Stimulated activated CD4-positive, alpha-beta T cell treated with anti-CD3 and anti-CD28 coated beads, Interleukin-4, amount 100 ng/mL, for 48 hours (primary cell): ENCODE results near the gene MYOZ3.

ENCODE experiments used
- DNase-seq, 2 donors: peaks; one replicate each; pipeline ENCODE4 v3.0.0-alpha.2; 2020; ENCODE audit warnings: low read depth in 2 of 2

The MYOZ3 gene

DNA sequence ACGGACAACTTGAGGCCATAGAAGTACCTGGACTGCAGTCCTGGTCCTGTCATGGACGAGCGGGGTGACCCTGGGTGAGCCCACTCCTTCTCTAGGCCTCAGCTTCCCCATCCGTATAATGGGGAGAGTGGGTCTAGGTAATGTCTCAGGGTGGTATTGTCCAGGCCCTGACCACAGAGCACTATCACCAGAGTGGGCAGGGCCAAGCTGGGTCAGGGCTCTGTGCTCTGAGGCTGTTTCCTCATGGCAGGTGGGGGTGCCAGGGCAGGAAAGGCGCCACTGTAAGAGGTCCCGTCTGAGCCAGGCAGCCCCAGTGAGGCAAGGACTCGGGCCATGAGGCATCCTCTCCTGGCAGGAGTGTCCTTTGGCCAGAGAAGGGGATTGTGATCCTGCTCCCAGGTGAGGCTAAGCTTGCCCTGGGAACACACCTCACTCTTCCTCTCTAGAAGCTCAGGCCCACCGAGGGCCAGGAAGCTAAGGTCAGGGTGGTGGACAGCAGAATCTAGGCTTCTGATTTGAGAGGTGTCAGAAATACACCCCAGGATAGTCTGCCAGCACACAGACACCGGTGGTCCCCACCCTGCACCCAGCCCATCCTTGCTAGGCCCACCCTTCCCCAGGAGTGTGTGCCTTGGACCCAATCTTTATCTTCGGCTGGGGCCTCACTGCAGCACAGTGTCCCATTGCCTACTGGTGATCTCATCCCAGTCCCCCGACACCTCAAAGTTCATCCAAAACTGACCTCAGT is 1.5 kb upstream of the MYOZ3 start:
- no peak for DNase-seq

DNA sequence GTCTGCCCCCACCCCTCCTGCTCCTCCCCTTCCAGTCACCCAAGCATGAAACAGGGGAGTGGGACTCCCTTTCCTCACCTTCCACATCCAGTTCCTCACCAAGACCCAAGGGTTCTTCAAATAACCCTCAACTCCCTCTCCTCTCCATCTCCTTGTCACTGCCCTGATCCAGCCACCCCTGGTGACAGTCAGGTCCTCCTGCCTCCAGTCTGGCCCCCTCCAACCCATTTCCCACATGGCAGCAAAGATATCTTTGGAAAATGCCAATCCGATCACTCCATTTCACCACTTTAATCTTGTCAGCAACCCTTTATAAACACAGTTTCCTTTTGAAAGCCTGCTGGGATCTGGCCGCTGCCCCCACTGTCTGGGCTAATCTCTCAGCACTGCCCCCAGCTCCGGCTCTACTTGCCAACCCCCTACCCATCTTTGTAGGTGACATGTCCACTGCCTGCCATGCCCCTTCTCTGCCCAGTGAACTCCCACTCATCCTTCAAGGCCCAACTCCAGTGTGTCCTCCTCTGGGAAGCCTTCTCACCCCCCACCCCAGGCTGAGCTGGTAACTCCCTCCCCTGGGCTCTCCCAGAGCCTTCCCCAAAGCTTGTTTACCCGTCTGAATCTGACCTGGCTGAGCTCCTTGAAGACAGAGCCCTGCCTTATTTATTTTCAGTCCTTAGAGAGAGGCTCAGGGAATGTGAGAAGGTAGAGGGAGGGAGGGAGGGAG is 781 bp upstream of the MYOZ3 start:
- no peak for DNase-seq

DNA sequence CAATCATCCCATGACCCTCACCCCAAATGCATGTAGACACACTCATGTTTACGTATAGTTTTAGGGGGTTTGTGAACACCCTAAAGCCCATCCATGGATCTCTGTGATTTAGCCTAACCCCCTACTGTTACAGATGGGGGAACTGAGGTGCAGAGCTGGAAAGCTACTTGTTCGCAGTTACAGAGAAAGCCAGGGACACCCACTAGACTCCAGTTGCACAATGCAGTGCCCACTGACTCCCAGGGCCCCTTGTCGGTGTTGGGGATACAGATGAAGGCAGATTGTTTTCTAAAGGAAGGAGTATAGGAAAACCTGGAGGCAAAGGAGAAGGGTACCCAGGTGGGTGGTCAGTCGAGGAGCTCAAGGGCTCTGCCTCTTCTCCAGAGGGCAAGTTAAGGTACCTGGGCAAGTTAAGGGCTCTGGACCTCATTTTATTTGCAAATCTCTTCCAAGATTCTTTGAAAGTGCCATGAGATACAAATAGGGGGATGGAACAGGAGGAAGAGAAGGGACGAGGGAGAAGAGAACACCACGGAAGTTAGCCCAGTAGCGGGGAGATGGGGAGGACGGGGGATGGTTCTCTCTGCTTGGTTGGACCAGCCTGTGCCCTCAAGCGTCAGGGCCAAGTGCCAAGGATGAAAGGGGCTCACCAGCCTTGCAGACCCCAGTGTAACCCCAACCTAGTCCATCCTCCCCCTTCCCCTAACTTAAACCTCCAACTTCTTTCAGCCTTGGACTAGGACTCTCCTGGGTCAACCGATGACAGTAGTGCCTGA is 958 bp downstream of the MYOZ3 start:
- DNase-seq: no peak

DNA sequence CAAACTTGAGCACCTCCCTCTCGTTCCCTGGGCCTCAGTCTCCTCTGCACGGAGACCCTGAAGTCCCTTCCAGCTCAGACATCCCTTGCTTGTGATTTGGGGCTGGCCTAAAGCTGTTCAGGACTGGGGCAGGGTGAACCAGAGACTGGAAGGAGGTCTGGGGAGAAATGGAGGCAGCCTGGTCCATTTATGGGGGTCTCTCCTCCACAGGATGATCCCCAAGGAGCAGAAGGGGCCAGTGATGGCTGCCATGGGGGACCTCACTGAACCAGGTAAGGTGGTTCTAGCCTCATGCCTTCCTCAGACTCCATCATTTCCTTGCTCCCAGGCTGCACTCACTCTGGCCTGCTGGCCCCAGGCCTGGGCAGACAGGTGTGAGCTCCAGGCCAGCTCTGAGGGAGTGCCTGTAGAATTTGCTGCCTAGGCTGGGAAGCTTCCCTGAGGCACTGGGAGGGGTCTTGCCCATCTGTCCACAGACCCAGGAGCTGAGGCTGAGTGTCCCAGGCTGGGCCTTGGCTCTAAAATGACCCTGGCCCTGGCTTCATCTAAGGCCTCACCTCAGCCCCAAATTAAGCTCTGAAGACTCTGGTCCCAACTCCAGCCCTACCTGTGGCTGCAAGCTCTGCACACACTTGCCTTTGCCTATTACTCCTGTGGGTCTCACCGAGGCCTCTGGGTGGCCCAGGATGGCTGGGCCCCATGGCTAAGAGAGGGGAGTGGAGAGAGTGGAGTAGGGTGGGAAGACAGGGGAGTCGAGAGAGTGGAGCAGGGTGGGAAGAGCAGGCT is 1.9 kb downstream of the MYOZ3 start:
- no peak for DNase-seq

DNA sequence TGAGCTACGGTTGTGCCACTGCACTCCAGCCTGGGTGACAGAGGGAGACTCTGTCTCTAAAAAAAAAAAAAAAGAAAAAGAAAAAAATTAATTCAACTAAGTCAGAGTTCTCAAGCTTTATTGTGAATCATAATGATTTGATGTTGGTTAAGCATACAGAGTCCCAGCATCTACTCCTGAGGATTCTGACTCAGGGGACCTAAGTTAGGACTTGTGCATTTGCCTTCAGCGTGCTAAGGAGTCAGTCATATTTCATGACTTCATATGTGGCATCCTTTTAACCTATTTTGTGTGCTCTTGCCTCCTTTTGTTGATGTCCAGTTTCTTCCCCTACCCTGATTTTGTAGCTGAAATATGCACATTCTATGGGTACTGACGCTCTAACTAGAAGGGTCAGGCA is 2.9 kb downstream of the MYOZ3 start:
- no peak for DNase-seq

DNA sequence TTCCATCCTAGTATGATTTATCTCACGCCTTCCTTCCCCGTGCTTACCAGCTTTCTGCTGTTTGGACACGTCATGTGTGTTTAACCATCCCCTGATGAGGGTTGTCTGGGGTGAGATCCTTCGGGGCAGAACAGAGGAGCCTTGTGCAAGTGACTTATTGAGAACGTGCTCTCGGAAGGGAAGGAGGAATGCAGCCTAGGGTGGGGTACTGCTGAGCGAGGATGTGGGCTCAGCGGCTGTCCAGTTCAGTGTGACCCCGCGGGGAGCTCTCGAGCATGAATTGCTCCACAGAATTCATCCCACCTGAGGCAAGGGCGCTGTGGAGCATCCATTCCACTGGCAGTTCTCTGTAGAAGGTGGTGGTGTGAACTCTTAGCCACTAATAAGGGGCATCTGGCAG is 4.0 kb downstream of the MYOZ3 start:
- DNase-seq: no peak

DNA sequence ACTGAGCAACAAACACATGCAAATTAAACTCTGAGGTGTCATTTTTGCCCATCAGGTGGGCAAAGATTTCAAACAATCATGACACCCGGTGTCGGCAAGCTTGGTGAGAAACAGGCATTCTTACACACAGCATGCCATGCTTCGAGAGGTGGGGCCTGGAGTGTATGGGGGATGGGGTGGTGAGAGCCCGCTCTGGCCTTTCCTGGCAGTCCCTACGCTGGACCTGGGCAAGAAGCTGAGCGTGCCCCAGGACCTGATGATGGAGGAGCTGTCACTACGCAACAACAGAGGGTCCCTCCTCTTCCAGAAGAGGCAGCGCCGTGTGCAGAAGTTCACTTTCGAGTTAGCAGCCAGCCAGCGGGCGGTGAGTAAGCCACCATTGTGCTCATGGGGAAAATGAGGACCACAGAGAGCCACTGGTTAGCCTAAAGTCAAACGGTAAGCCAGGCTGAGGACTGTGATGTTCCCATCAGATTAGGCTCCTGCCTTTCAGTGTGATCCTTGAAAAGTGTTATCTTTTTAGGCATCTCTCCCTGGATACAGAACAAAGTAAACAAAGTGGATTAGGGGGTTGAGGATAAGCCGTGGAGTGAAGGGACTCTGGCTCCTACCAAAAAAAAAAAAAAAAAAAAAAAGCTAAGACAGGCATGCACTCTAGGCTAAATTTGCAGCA is 9.4 kb downstream of the MYOZ3 start:
- DNase-seq: no peak

DNA sequence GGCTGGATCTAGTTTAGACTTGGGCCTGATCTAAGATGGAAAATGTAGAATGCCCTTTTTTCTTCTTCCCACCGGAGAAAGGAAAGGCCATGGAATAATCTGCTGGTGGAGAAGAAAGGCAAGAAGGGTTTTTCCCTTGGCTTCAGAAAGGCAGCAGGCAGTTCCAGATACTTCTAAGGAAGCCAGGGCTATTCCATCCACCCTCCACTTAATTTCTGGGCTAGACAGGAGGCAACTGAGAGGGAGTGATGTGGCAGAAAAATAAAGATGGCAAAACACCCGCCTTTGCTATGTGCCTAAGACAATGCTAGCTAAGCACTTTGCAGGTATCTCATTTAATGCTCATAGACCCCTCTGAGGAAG is 9.9 kb downstream of the MYOZ3 start:
- no peak for DNase-seq

DNA sequence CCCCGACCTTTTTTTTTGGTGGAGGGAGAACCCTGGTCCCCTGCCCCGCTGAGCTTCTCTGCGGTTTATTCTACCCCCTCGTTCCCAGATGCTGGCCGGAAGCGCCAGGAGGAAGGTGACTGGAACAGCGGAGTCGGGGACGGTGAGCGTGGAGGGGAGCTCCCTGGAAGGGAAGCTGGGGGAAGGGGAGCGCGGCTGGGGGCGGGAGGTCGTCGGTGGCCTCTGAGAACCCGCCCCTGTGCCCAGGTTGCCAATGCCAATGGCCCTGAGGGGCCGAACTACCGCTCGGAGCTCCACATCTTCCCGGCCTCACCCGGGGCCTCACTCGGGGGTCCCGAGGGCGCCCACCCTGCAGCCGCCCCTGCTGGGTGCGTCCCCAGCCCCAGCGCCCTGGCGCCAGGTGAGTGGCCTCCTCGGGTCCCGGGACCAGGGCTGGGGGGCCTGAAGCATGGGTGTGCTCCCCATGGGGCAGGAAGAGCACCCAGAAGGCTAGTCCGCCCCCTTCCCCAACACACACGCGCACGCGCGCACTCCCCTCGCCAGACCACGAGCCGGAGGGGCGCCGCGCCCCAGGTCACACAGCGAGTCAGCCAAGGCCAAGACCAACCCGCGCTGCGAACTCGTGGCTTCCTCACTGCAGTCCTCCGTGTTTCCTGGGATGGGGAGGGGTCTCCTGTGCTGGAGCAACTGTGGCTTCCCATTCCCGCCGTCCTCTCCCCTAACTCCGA is 10.6 kb downstream of the MYOZ3 start:
- no peak for DNase-seq

DNA sequence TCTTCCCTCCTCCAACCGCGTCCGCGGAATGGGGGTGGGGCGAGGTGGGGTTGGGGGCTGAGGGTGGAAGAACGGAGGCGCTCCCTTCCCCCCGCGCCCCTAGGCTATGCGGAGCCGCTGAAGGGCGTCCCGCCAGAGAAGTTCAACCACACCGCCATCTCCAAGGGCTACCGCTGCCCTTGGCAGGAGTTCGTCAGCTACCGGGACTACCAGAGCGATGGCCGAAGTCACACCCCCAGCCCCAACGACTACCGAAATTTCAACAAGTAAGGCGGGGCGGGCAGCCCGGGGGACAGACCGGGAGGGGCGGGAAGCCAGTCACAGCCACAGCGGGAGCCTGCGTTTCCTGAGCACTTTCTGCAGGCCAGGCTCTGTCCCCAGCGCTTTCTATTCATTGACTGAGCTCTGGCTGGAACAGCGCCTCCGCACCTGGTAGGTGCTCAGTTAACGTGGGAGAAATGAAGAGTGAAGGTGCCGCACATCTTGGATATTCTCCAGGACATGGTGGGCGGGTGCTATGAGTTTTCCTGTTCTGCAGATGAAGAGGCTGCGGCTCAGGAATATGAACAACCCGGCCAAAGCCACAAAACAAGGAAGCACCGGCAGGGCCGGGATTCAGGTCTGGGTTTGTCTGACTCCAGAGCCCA is 11.3 kb downstream of the MYOZ3 start:
- no peak for DNase-seq

DNA sequence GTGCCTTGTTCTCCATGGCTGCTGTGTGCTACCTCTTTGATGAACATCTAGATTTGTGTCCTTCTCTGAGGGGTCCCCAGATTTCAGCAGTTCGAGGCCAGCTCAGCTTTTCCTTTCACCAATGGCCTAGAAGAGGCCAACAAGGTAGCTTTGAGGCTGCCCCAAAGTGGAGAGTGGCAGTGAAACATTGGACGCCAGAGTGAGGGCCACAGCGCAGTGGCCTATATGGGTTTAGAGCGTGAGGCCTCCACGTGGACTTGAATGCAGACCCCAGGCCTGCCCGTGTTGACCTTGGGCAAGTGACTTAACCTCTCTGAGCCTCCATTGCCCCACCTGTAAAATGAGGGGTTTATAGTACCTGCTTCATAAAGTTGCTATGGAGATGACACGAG is 11.8 kb downstream of the MYOZ3 start:
- DNase-seq: no peak

DNA sequence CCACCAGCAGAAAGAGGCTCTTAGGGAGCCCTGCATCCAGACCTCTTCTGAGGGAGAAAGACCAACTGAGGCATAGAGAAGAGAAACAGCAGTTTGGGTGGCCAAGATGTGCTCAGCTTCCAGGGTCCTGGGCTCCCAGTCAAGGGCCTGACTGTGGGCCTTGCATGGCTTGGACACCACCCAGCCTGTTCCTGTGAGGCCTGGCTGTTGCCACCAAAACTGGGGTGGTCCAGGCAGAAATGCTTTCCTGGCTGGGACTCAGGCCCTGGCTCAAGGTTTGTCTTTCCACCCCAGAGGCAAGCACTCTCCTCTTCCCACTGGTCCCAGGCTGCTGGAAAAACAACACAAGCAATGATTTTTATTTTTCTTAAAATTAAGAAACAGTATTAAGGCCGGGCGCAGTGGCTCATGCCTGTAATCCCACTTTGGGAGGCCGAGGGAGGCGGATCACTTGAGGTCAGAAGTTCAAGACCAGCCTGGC is 13.3 kb downstream of the MYOZ3 start:
- no peak for DNase-seq

DNA sequence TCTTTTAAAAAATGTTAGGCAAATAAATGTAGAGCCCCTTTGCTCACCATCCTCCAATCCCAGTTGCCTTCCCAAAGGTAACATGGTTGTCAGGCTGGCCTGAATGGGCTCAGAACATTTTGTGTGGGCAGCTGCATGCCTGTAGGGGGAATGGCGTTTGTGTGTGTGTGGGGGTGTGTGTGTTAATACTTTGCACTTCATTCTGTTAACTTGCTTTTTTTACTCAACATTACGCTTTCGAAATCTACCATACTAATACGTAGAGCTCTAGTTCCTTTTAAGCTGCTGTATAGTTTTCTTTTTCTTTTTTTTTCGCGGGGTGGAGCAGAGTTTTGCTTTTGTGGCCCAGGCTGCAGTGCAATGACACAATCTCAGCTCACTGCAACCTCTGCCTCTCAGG is 14.0 kb downstream of the MYOZ3 start:
- no peak for DNase-seq

DNA sequence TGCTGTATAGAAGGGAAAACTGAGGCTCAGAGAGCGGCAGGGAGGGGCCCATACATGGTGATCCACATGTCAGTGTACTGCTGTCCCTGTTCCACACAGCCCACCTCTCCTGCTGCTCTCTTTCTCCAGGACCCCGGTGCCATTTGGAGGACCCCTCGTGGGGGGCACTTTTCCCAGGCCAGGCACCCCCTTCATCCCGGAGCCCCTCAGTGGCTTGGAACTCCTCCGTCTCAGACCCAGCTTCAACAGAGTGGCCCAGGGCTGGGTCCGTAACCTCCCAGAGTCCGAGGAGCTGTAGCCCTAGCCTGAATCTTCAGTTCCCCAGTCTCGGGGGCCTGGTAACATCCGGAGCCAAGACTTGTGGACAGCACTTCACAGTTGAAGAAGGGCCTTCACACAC is 15.5 kb downstream of the MYOZ3 start:
- DNase-seq: no peak

DNA sequence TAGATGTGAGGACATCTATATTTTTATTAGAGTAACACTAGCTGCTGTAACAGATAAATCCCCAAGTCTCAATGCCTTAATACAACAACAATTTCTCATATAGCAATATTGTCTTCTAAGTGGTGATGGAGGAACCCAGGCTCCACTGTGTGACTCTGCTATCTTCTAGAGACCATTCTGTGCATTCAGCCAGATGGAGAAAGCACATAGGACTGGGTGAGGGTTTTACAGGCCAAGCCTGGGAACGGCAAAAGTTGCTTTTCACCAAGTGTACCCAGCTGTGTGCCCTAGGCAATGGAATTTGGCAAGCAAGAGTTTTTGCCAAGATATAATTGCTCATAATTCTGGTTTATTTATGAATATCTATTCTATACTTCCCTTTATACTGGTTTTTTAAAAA is 28.1 kb downstream of the MYOZ3 start:
- no peak for DNase-seq

DNA sequence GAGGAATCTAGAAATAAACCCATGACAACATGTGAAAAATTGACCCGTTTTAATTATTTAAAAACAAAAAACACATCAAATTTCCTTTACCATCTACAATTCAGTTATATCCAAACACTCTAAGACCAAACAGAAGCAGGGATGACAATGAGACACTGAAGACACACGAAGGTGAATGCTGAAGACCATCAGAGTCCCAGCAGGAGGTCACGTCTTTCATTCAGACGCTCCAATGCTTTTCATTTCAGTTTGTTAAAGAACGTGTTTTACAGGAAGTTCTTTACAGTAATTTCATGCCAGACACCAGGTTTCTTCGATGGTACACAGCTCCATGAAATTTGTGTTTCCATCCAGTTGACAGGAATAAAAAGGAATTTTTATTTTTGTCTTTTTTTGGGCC is 29.7 kb downstream of the MYOZ3 start:
- DNase-seq: no peak

DNA sequence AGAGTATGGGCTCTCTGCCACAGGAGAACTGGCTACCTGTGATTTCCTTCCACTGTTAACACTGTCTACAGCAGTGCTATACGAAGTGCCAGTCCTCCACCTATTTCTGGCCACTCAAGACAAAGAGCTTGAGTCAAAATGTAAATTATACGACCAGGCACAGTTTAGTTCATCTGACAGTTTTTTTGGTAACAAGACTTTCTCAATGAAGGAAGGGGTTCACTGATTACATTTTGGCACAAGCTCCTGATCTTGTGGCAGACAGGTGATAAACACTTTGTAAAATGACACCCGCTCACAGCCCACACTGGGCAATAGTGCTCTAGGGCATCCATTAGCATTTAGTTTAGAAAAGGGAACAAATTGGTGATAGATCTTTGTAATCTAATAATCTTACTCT is 31.2 kb downstream of the MYOZ3 start:
- no peak for DNase-seq

DNA sequence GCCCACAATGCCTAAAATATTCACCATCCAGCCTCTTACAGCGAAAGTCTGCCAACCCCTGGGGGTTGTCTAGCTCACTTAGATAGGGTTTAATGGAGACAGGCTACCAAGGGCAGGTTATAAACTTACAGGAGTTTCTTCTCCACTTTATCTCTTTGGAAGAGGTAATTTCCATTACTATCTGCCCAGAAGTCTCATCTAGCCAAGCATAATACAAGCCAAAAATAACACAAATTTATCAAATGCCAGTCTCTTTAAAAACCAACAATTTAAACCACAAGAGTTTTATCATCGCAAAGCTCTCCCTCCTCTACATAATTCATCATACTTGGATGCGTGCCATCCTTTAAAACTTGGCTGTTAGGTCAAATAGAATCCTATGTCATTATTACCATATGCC is 33.6 kb downstream of the MYOZ3 start:
- DNase-seq: no peak

DNA sequence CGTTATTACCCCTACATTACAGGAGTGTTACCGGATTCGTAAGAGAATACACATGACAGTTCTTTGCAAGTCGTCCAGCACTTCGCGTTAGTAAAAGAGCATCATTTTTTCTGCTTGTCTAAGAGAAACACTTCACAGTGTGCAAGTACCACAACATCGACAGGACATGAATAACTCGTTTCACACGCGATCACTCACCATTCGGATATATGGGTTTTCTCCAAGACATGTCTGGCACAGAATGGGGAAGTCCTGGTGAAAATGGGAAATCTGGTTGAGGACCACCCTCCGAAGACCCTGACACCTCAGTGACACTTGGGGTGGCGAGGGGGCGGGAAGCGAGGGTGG is 39.2 kb downstream of the MYOZ3 start:
- no peak for DNase-seq
